Adrenal gland (tissue), 12 donors: Measurements from ENCODE around the gene KCNK18. TPM values are rescaled to one million over a fixed set of nuclear protein-coding genes. Genes with fewer than 3 reads are reported as not detected.

Experiments
- DNase-seq, 7 donors: peaks; one replicate each; pipeline ENCODE4 v3.0.0-alpha.2; 2019 to 2020
- H3K27ac ChIP-seq, 5 donors: fragments of 200-600 bp; sonication (generic) in 4 of 5; 1 replicate in 3 of 5; 2 replicates in 2 of 5; pipeline versions ENCODE4 v1.5.1 to v1.8.0; 2016 to 2020; ENCODE audit warnings: mild to moderate bottlenecking in 1 of 5
- H3K27me3 ChIP-seq: fragments of 200-600 bp; 2 replicates; pipeline ENCODE4 v1.8.0; 2021
- H3K36me3 ChIP-seq, 2 donors: fragments of 200-600 bp; replicated peaks in 1 of 2; 1 replicate in 1 of 2; 2 replicates in 1 of 2; pipeline versions ENCODE4 v1.5.1 to v1.8.0; 2018 to 2022
- H3K4me1 ChIP-seq, 2 donors: fragments of 200-600 bp; replicated peaks in 1 of 2; 1 replicate in 1 of 2; 2 replicates in 1 of 2; pipeline versions ENCODE4 v1.5.1 to v1.8.0; 2018 to 2021
- H3K4me3 ChIP-seq, 4 donors: fragments of 200-600 bp; sonication (generic) in 3 of 4; one replicate each; pipeline ENCODE4 v1.5.1; 2016 to 2018
- H3K9me3 ChIP-seq, 3 donors: fragments of 200-600 bp; sonication (generic) in 1 of 3; replicated peaks in 1 of 3; 1 replicate in 2 of 3; 2 replicates in 1 of 3; pipeline versions ENCODE4 v1.5.1 to v1.8.0; 2016 to 2021
- CTCF ChIP-seq, 6 experiments: fragments of 450-650 bp in 4 of 6; fragments of 200-600 bp in 2 of 6; sonication (generic) in 1 of 6; IDR thresholded peaks; 1 replicate in 5 of 6; 2 replicates in 1 of 6; pipeline versions ENCODE4 v1.5.1 to v1.8.0; 2016 to 2021; ENCODE audit warnings: antibody characterized with exemption in 6 of 6, mild to moderate bottlenecking in 2 of 6, moderate library complexity in 1 of 6
- POLR2A ChIP-seq, 2 donors: fragments of 450-650 bp; IDR thresholded peaks; one replicate each; pipeline ENCODE4 v1.6.1; 2017; ENCODE audit warnings: antibody characterized with exemption in 2 of 2, mild to moderate bottlenecking in 2 of 2, moderate library complexity in 1 of 2
- WGBS, 4 donors: extraction: QIAGEN DNeasy Blood & Tissue Kit in 2 of 4; methylation state at CpG; one replicate each; pipeline versions ENCODE4 v1.1.5 to v1.1.7; 2013 to 2017; 5-methylcytosine and 5-hydroxymethylcytosine counted together
- intact Hi-C, 2 donors: fragments of 100-400 bp; cut with DNase I; formaldehyde crosslinking; loops; one replicate each; pipeline versions ENCODE4 v1.14.1 to v1.15.0; 2022 to 2023
- polyA plus RNA-seq, 3 donors: library from polyadenylated mRNA; stranded (reverse); fragments of 200-250 nt in 2 of 3; fragments of 350-450 nt in 1 of 3; fragmentation: Illumina TruSeq in 1 of 3; extraction: RNeasy Lipid Tissue Mini Kit (QIAGEN cat#74804) in 1 of 3; gene quantifications; one replicate each; pipeline ENCODE4 v1.2.3, GENCODE V29; 2013 to 2014
- total RNA-seq, 9 donors: library from RNA; depleted of rRNA in 4 of 9; stranded (reverse); fragments of >200 nt in 4 of 9; fragments of 120-200 nt in 1 of 9; fragmentation: NEBNext Ultra II Directional in 1 of 9; extraction: Animal tissue kit (Norgen Biotek cat#: 25700) in 1 of 9; gene quantifications; one replicate each; pipeline versions ENCODE4 v1.1.0 to v1.2.4, GENCODE V29; 2013 to 2023
- donor health status: healthy with polysubstance abuse.
- donor health status: Bipolar disorder and iron deficiency.
- donor health status: DM: yes; HTN: yes; CAD: no.
- donor health status: DM: no; HTN: no; CAD: no.
- donor health status: DM: no; HTN: no; CAD: no.
- donor health status: DM: yes; HTN: yes; CAD: no.

Gene KCNK18
- total and polyA plus RNA-seq, 12 donors = not detected

- Histone ChIP-seq H3K9me3 (no peaks in the 10 kb centered on the region), H3K4me3 (peak overlapping the region in 2 of 4 donors; percentile 22 to 48), H3K27ac (no peak overlapping the region), H3K4me1 (peaks cover 5 to 12% of the 10 kb centered on the region in 2 donors), H3K36me3 (no peaks in the 10 kb centered on the region), H3K27me3 (peaks cover 10% of the 10 kb centered on the region)
- peak; percentile 38 to 73 (median 66) for DNase-seq
- intact Hi-C loops = loop anchor here (5.0 to 10.0 kb wide), 2 partner anchors 98 to 106 kb away; no protein-coding TSS in a partner anchor
- TF ChIP-seq POLR2A (IDR thresholded peaks at IDR 0.05) = no peak
- TF ChIP-seq CTCF (IDR thresholded peaks at IDR 0.05) = peak; percentile 98 to 100 (median 100)
- WGBS, 4 donors = 0 to 2% (median 1%) methylated on average over 9 to 52 of the region's 52 CpGs
Measured at GRCh38 chr10:117216611-117217195, 19.4 kb downstream of the KCNK18 start.

- TF ChIP-seq CTCF (IDR thresholded peaks at IDR 0.05) (no peak), POLR2A (IDR thresholded peaks at IDR 0.05) (no peak)
- no peaks in the 10 kb centered on the region for H3K9me3 ChIP-seq
- no peaks in the 10 kb centered on the region for H3K36me3 ChIP-seq
- no peak overlapping the region for H3K27ac ChIP-seq
- peaks cover 5 to 12% of the 10 kb centered on the region in 2 donors for H3K4me1 ChIP-seq
- intact Hi-C loops = loop anchor here (5.0 to 10.0 kb wide), 2 partner anchors 98 to 105 kb away; no protein-coding TSS in a partner anchor
- DNase-seq = no peak
- peak overlapping the region in 2 of 4 donors; percentile 22 to 48 for H3K4me3 ChIP-seq
- H3K27me3 ChIP-seq = peaks cover 10% of the 10 kb centered on the region
- WGBS, 4 donors = 20 to 62% (median 24%) methylated on average over 7 to 22 of the region's 22 CpGs
Measured at GRCh38 chr10:117217196-117217761, 20.0 kb downstream of the KCNK18 start.

DNA sequence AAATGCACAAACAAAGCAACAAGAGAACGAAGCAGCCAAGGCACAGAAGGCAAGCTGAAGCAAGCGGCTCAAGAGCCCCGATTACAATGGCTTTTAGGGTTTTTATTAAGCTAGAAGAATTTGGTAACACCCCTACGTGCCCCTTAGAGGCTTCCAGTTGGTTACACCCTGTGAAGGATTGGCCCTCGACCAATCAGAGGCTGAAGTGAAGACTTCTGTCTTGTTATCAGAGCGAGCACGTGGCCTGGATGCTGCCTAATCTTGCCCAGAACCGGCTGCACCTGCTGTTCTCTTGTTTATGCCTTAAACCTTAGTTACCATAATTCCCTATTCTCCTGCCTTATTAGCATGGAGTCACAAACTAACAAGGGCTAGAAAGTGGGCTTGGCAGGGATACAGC lies 21.4 kb downstream of the KCNK18 start:
- no peak for TF ChIP-seq CTCF (IDR thresholded peaks at IDR 0.05)
- TF ChIP-seq POLR2A (IDR thresholded peaks at IDR 0.05) = no peak
- Histone ChIP-seq H3K27ac (no peak overlapping the region), H3K36me3 (no peaks in the 10 kb centered on the region), H3K9me3 (no peaks in the 10 kb centered on the region), H3K4me1 (peaks cover 5 to 12% of the 10 kb centered on the region in 2 donors), H3K27me3 (peaks cover 10% of the 10 kb centered on the region), H3K4me3 (no peak overlapping the region)
- no peak for DNase-seq
- WGBS, 4 donors = 85 to 92% (median 88%) methylated on average over 8 of the region's 8 CpGs
- intact Hi-C loops = loop anchor here (5.0 to 10.0 kb wide), 2 partner anchors 96 to 104 kb away; no protein-coding TSS in a partner anchor

GRCh38 chr10:117221156-117221711 lies 23.9 kb downstream of the KCNK18 start:
- Histone ChIP-seq H3K36me3 (no peaks in the 10 kb centered on the region), H3K4me3 (no peak overlapping the region), H3K27ac (no peak overlapping the region), H3K9me3 (no peaks in the 10 kb centered on the region), H3K4me1 (peaks cover 5 to 12% of the 10 kb centered on the region in 2 donors), H3K27me3 (peaks cover 3% of the 10 kb centered on the region)
- no peak for DNase-seq
- TF ChIP-seq CTCF (IDR thresholded peaks at IDR 0.05) = no peak
- no peak for TF ChIP-seq POLR2A (IDR thresholded peaks at IDR 0.05)
- intact Hi-C loops = no loop called here
- WGBS, 4 donors = 51 to 68% (median 61%) methylated on average over 4 to 10 of the region's 10 CpGs
